Measurements from ENCODE around the gene DDIT4L.
"Not testable (repeated sequence)": the region's sequence is repeated elsewhere in the genome, so short reads cannot be mapped to it uniquely, and the experiment has no call there.

Gene DDIT4L, protein sequence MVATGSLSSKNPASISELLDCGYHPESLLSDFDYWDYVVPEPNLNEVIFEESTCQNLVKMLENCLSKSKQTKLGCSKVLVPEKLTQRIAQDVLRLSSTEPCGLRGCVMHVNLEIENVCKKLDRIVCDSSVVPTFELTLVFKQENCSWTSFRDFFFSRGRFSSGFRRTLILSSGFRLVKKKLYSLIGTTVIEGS

GRCh38 chr4:100189820-100190642, at the start of gene DDIT4L:
Gene DDIT4L (minus strand): TSS chr4:100190468. CDS start chr4:100189983, 485 bp downstream.
- DNase-seq, result no peak

GRCh38 chr4:100240008-100240407, 49.7 kb upstream of the DDIT4L start:
- no peak for DNase-seq

- DNase-seq, result no peak
Observed at GRCh38 chr4:100224721-100225120, 34.5 kb upstream of the DDIT4L start.

- no peak for DNase-seq
Observed at GRCh38 chr4:100224160-100224559, 33.9 kb upstream of the DDIT4L start.

DNA sequence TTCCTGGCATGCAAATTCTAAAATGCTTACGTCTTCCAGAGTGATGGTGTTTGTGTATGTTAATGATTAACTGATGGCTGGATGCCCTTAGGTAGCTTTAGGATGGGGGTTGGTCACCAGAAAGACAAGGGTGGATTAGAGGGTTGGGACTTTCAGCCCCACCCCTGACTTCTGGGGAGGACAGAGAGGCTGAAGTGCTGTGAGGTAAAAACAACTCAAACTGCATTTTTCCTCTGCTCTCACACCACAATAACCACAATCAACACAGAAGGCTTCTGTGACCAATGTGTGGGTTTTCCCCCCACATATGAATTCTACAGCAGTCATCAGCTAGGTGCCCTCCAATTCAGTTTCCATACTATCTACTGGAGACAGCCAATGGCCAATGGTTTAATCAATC, 18.7 kb upstream of the DDIT4L start:
- no peak for DNase-seq

DNA sequence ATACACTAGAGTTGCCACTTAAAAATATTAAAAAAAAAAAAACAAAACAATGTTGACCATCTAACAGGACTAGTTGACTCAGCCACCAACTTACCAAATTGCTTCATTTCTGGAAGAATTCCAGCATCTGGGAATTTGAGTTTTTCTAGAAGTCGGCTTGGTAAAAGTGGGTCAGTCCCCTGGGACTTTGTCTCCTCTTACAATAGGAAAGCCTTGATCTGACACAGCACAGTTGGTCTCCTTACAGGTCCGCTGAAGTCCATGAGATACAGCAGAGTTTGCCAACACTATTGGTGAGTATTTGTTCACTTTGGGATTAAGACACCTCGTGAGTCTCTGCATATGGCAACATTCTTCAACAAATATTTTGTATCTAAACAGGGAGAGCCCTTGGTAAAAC, 18.2 kb upstream of the DDIT4L start:
- DNase-seq, result no peak

GRCh38 chr4:100206850-100207249, 16.6 kb upstream of the DDIT4L start:
- DNase-seq, result no peak

GRCh38 chr4:100198061-100198460, 7.8 kb upstream of the DDIT4L start:
- DNase-seq, result no peak

- not testable (repeated sequence) for DNase-seq
Observed at GRCh38 chr4:100196388-100197071, 6.3 kb upstream of the DDIT4L start.

- DNase-seq, result no peak
Observed at GRCh38 chr4:100190643-100191600, 654 bp upstream of the DDIT4L start.

DNA sequence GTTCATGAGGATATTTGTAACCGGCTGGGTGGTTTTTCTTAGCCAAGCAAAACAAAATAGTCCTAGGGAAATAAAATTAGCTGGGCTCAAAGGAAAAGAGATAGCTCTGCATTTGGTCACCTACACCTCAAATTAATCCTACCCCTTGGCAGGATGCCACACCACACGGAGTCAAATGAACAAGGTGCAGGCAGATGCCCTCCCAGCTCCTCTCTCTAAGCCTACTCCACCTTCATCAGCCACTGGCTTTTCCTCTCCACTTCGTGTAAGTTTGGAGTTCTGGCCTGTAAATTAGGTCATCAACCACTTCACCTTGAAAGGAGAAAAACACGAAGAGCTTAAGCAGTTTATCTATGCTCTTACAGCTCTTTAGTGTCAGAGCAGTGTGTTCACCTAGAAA, 1.4 kb downstream of the DDIT4L start:
- no peak for DNase-seq

GRCh38 chr4:100187781-100188180, 2.5 kb downstream of the DDIT4L start:
- no peak for DNase-seq

GRCh38 chr4:100184787-100185186, 5.5 kb downstream of the DDIT4L start:
- DNase-seq, result no peak

- no peak for DNase-seq
Observed at GRCh38 chr4:100177855-100178254, 12.4 kb downstream of the DDIT4L start.

GRCh38 chr4:100177126-100177525, 13.1 kb downstream of the DDIT4L start:
- DNase-seq, result no peak

- no peak for DNase-seq
Observed at GRCh38 chr4:100175858-100176257, 14.4 kb downstream of the DDIT4L start.

DNA sequence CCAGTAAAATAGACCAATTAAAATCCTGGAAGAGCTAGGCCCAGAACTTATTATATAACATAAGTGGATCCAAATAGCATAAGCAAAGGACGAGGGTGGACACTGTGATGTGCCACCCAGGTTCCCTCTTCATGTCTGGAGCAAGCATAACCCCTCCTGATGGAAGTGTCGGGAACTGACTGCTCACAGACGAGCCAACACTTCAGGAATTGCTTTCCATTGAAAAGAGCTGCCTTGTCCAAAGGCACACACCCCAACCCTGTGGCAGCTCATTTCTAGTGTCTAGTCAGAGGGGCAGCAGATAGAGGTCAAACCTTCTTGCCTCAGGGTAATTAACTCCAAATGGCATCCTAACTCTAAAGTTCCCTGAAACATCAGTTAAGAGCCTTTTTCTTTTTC, 15.3 kb downstream of the DDIT4L start:
- DNase-seq, result no peak

GRCh38 chr4:100170986-100171385, 19.3 kb downstream of the DDIT4L start:
- no peak for DNase-seq

GRCh38 chr4:100169491-100170485, 20.5 kb downstream of the DDIT4L start:
- DNase-seq, result no peak

DNA sequence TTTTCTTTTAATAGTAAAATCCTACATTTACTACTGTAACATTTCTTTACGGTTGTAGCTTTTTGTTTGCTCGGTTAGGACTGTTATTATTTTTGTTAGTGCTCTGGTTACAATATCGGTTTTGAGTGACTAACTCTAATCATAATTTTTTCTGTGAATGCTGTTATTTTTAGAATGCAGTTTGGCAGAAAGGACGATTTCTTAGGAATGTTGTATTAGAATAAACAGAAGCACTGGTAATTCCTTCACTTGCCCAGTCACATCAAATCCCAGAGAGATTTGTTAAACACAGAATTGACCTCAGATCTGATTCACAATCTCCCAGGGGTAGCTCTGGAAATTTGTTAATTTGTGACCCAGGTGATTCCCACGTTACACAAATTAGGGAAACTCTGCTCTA, 21.7 kb downstream of the DDIT4L start:
- DNase-seq, result no peak

DNA sequence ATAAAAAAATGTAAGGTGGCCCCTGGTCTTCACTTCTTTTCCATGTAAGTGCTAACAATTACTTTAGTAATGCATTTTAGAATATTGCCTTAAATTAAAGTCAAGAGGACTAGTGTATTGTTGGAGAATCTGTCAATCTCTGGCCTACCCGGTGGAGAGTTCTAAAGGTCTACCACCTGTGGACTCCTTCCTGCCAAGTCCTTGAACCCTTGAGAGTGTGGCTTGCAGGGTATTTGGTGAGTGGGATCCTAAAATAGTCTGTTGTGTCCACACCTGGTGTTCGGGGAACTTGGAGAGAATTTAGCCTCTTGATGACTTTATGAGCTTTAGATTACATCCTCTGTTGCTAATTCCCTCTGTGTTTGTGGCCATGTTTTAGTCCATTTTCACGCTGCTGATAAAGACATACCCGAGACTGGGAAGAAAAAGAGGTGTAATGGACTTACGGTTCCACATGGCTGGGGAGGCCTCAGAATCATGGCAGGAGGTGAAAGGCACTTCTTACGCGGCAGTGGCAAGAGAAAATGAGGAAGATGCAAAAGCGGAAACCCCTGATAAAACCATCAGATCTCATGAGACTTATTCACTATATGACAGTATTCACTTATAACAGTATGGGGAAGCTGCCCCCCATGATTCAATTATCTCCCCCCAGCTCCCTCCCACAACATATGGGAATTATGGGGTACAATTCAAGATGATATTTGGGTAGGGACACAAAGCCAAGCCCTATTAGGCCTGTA, 23.8 kb downstream of the DDIT4L start:
- DNase-seq, result no peak
